NCI-H446 treated with DMSO at 0.1 percent for 48 hours (cell line): ENCODE results near the gene PRAMEF33.
"Not testable (repeated sequence)": the region's sequence is repeated elsewhere in the genome, so short reads cannot be mapped to it uniquely, and the experiment has no call there.

Source experiments
- DNase-seq: peaks from one replicate; lab custom pipeline; 2025; lab: John Stamatoyannopoulos, UW

The PRAMEF33 gene

GRCh38 chr1:13303239-13303638 lies at the start of gene PRAMEF33:
Gene PRAMEF33 (plus strand): TSS chr1:13303539. CDS start chr1:13305955, 2,416 bp downstream.
- DNase-seq: not testable (repeated sequence)

GRCh38 chr1:13253898-13254297 lies 49.4 kb upstream of the PRAMEF33 start, which contains the start of gene PRAMEF5:
Gene PRAMEF5 (plus strand): TSS chr1:13254198. CDS start chr1:13259269, 5,071 bp downstream.
- DNase-seq: not testable (repeated sequence)

- not testable (repeated sequence) for DNase-seq
Observed at GRCh38 chr1:13265124-13265523, 38.2 kb upstream of the PRAMEF33 start.

GRCh38 chr1:13277016-13277415 lies 26.3 kb upstream of the PRAMEF33 start:
- DNase-seq: not testable (repeated sequence)

- not testable (repeated sequence) for DNase-seq
Observed at GRCh38 chr1:13279617-13280016, 23.7 kb upstream of the PRAMEF33 start.

- DNase-seq: not testable (repeated sequence)
Observed at GRCh38 chr1:13285037-13285436, 18.3 kb upstream of the PRAMEF33 start, which contains the start of gene PRAMEF8. Gene PRAMEF8 (minus strand): TSS chr1:13285137. CDS start chr1:13284091, 1,046 bp downstream.

- DNase-seq: not testable (repeated sequence)
Observed at GRCh38 chr1:13289030-13289429, 14.3 kb upstream of the PRAMEF33 start.

GRCh38 chr1:13297216-13297931 lies 6.0 kb upstream of the PRAMEF33 start:
- not testable (repeated sequence) for DNase-seq

GRCh38 chr1:13298699-13299098 lies 4.6 kb upstream of the PRAMEF33 start:
- DNase-seq: not testable (repeated sequence)

- not testable (repeated sequence) for DNase-seq
Observed at GRCh38 chr1:13302197-13302596, 1.1 kb upstream of the PRAMEF33 start.

- not testable (repeated sequence) for DNase-seq
Observed at GRCh38 chr1:13315281-13315680, 11.9 kb downstream of the PRAMEF33 start, which contains the start of gene PRAMEF15. Gene PRAMEF15 (plus strand): TSS chr1:13315581. CDS start chr1:13318408, 2,827 bp downstream.

GRCh38 chr1:13342496-13342895 lies 39.2 kb downstream of the PRAMEF33 start:
- not testable (repeated sequence) for DNase-seq

- DNase-seq: not testable (repeated sequence)
Observed at GRCh38 chr1:13347034-13347433, 43.7 kb downstream of the PRAMEF33 start, which contains the start of gene PRAMEF14. Gene PRAMEF14 (minus strand): TSS chr1:13347134. CDS start chr1:13345314, 1,820 bp downstream.

- DNase-seq: not testable (repeated sequence)
Observed at GRCh38 chr1:13353476-13353875, 50.1 kb downstream of the PRAMEF33 start.

- DNase-seq: not testable (repeated sequence)
Observed at GRCh38 chr1:13354475-13354874, 51.1 kb downstream of the PRAMEF33 start.

- DNase-seq: peak; percentile 25
Observed at GRCh38 chr1:13356774-13357173, 53.4 kb downstream of the PRAMEF33 start.
